C4-2B (cell line): ENCODE measurements around the gene LAMA2.

ENCODE experiments used
- H3K27ac ChIP-seq: fragments of 450-650 bp; 2 replicates; pipeline ENCODE4 v1.5.1; 2017
- ZFX ChIP-seq: fragments of 450-650 bp; IDR thresholded peaks from 2 replicates; pipeline ENCODE4 v1.6.1; 2017
- TF ChIP-seq, protein P1 (sequence below): fragments of 450-650 bp; conservative IDR thresholded peaks from 2 replicates; pipeline ENCODE4 v1.5.1; 2017; ENCODE audit warnings: mild to moderate bottlenecking

Gene LAMA2

DNA sequence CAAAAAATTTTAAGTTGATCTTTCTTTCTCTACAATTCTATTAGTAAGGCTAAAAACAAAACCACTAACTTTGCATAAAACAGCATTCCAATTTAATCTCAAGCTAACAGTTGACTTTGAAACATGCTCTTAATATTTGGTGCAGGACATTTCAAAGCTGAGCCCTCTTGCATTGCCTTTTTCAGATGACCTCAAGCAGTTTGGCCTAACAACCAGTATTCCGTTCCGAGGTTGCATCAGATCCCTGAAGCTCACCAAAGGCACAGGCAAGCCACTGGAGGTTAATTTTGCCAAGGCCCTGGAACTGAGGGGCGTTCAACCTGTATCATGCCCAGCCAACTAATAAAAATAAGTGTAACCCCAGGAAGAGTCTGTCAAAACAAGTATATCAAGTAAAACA is 633.1 kb downstream of the LAMA2 start:
- H3K27ac ChIP-seq: no peak overlapping the region
- TF ChIP-seq, protein P1, sequence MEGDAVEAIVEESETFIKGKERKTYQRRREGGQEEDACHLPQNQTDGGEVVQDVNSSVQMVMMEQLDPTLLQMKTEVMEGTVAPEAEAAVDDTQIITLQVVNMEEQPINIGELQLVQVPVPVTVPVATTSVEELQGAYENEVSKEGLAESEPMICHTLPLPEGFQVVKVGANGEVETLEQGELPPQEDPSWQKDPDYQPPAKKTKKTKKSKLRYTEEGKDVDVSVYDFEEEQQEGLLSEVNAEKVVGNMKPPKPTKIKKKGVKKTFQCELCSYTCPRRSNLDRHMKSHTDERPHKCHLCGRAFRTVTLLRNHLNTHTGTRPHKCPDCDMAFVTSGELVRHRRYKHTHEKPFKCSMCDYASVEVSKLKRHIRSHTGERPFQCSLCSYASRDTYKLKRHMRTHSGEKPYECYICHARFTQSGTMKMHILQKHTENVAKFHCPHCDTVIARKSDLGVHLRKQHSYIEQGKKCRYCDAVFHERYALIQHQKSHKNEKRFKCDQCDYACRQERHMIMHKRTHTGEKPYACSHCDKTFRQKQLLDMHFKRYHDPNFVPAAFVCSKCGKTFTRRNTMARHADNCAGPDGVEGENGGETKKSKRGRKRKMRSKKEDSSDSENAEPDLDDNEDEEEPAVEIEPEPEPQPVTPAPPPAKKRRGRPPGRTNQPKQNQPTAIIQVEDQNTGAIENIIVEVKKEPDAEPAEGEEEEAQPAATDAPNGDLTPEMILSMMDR: no peak
- TF ChIP-seq ZFX: no peak

DNA sequence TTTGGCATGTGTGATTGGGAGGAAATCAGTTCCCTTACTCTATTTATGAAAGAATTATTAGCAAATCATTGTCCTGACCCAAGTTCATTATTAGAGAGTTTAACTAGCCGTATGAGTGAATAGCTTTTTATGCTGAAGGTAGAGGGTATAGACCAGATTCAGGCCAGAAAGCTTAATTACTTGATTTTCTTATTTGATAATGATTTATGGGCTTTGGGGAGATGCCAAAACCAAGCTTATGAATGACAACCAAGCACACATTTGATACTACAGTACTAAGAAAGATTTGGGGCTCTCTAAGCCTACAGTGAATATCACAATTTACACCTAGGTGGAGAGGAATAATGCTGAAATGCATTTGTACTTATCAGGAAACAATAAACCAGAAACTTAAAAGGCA is 633.8 kb downstream of the LAMA2 start:
- no peak overlapping the region for H3K27ac ChIP-seq
- TF ChIP-seq, protein P1: no peak
- no peak for TF ChIP-seq ZFX

DNA sequence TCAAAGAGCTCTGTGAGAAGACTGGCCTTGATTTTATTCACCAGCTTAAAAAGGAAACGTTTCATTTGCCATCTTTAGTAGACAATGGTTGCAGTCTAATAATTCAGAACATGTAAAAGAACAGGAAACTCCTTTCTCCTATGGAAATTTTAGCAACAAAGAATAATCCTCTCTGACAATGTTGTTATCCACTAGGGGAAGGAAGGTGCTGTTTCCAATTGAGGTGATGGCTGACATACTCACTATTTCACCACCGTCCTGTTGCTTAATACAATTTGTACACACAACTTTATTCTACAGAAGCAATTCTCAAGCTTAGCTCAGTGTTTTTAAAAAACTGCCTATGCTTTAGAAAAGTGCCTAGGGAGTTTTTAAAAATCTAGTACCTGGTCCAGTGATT is 634.4 kb downstream of the LAMA2 start:
- no peak overlapping the region for H3K27ac ChIP-seq
- TF ChIP-seq, protein P1: no peak
- TF ChIP-seq ZFX: no peak

DNA sequence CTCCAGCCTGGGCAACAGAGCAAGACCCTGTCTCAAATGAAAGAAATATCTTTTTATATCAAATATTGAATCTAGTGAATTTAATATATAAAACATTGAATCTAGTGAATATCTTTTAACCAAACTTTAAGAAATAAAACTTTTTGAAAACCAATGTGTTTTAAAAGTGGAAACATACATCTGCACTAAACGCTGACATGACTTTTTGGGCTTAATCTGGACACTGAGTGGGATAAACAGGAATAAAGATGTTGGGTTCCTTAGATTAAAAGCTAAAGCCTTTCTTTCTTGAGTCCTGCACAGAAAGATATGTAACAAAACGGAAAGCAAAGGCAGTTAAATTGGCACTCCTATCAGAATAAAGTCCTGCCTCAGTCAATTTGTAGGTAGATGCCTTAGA is 636.8 kb downstream of the LAMA2 start:
- H3K27ac ChIP-seq: no peak overlapping the region
- TF ChIP-seq, protein P1: no peak
- no peak for TF ChIP-seq ZFX

DNA sequence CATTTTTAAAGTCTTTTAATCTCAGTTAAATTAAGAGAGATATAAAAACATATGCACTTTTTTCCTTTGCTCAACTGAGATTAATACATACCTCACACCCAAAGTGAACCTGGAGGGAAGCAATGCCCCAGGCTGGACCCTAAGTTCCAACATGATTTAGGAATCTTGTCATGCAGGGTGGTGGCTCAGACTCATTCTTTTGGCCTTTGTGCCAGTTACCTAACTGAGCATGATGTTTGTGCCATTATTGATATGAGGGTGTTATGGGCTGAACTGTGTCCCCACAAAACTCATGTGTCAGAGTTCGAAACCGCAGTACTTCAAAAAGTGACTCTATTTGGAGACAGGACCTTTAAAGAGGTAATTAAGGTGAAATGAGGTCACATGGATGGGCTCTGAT is 639.0 kb downstream of the LAMA2 start:
- TF ChIP-seq ZFX: no peak
- TF ChIP-seq, protein P1: no peak
- no peak overlapping the region for H3K27ac ChIP-seq

DNA sequence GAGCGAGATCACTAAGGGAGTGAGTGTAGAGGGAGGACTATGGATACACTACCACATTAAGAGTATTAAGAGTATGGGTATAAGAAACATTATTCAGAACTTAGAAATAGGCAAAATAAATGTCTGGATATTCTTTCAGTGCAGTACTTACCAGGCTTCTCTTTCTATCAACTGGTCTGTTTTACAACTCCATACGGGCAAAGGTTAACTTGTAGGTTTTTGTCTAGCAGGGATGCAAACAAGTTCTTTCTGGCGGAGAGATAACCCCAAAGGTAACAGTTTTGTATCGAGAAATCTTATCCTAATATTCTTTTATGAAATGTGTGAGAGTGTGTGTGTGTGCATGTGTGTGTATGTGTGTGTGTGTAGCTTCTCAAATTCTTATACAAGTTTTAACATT is 640.9 kb downstream of the LAMA2 start:
- H3K27ac ChIP-seq: no peak overlapping the region
- no peak for TF ChIP-seq ZFX
- TF ChIP-seq, protein P1: no peak

DNA sequence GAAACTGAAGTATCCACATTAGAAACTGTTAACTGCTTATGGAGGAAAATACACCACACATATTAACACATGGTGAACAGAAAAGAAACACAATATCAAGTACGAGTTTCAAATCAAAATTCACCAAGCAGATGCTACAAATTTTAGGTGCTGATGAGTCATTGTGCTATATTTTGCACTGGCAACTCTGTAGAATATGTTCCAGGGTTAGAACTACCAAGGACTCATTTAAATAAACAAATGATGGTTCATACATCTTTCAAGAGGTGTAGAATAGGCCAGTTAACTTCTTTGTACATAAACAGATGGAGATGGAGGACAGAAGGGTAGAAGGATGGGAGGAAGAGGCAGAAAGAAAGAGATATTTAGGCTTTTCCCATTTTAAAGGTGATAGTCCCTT is 642.1 kb downstream of the LAMA2 start:
- TF ChIP-seq ZFX: no peak
- TF ChIP-seq, protein P1: no peak
- H3K27ac ChIP-seq: no peak overlapping the region
